OCI-LY3 (cell line): ENCODE results near the gene ERGIC1.
"Not testable (repeated sequence)": the region's sequence is repeated elsewhere in the genome, so short reads cannot be mapped to it uniquely, and the experiment has no call there.

Source experiments
- H2AFZ ChIP-seq: fragments of 200-600, 300-600 bp; shearing (Covaris generic); 2 replicates; pipeline ENCODE4 v1.6.0; 2014; ENCODE audit warnings: antibody characterized with exemption, low read depth, low read length
- H3K27ac ChIP-seq: fragments of 200-600, 300-600 bp; sonication (generic); 2 replicates; pipeline ENCODE4 v1.5.1; 2014; ENCODE audit warnings: mild to moderate bottlenecking, low read length, moderate library complexity, mixed read lengths
- H3K27me3 ChIP-seq: fragments of 200-600, 300-600 bp; sonication (generic); 2 replicates; pipeline ENCODE4 v1.6.1; 2014; ENCODE audit warnings: low read depth, low read length, mixed read lengths
- H3K36me3 ChIP-seq: fragments of 200-600, 300-600 bp; sonication (generic); replicated peaks from 2 replicates; pipeline ENCODE3; 2014; ENCODE audit warnings: low read depth, low read length, mixed read lengths
- H3K4me1 ChIP-seq: fragments of 300-600, 200-600 bp; sonication (generic); 2 replicates; pipeline ENCODE4 v1.6.1; 2014; ENCODE audit warnings: low read length, mixed read lengths
- H3K4me2 ChIP-seq: fragments of 200-600, 300-600 bp; sonication (generic); 2 replicates; pipeline ENCODE4 v1.6.1; 2014; ENCODE audit warnings: low read length, mixed read lengths
- H3K4me3 ChIP-seq: fragments of 300-600, 200-600 bp; sonication (generic); 2 replicates; pipeline ENCODE4 v1.5.1; 2014; ENCODE audit warnings: antibody characterized with exemption, mild to moderate bottlenecking, low read length, moderate library complexity
- H3K79me2 ChIP-seq: fragments of 300-600, 200-600 bp; shearing (Covaris generic); 2 replicates; pipeline ENCODE4 v1.6.1; 2014; ENCODE audit warnings: mild to moderate bottlenecking, low read length, mixed read lengths
- H3K9ac ChIP-seq: fragments of 300-600, 200-600 bp; shearing (Covaris generic); 2 replicates; pipeline ENCODE4 v1.6.0; 2014; ENCODE audit warnings: mild to moderate bottlenecking, low read length, moderate library complexity
- H3K9me3 ChIP-seq: fragments of 200-600, 300-600 bp; shearing (Covaris generic); 2 replicates; pipeline ENCODE4 v1.6.1; 2014; ENCODE audit warnings: low read length, mixed read lengths; ENCODE audit not compliant: insufficient read depth
- H4K20me1 ChIP-seq: fragments of 200-600, 300-600 bp; sonication (generic); 2 replicates; pipeline ENCODE4 v1.6.1; 2016; ENCODE audit warnings: low read length, mixed read lengths; ENCODE audit not compliant: insufficient read depth
- EZH2phosphoT487 ChIP-seq: fragments of 200-600 bp; shearing (Covaris generic); IDR thresholded peaks from 2 replicates; pipeline ENCODE4 v1.6.1; 2018; ENCODE audit warnings: antibody characterized with exemption, mixed run types, low read depth
- TF ChIP-seq, protein P1 (sequence below): fragments of 200-600, 300-600 bp; sonication (generic); IDR thresholded peaks from 2 replicates; pipeline ENCODE4 v1.5.1; 2014; ENCODE audit warnings: antibody characterized with exemption, low read length, low read depth

Gene ERGIC1

DNA sequence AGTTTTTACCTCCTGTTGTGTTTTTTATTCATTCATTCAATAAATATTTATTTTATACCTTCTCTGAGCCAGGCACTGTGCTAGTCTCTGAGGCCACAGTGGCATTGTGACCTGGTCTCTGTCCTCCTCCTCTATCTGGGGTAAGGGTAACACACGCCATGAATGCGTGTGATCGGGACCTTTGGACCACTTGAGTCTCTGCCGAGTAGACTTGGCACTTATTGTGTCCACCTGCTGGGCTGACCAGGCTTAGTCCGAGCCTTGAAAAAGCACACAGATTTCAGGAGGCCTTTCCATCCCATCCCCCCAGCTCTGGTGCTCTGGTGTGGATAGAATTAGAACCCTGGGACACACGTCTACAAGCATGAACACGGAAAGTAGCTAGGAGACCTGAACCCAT is 58.7 kb downstream of the ERGIC1 start:
- Histone ChIP-seq H3K9me3 (no peaks in the 10 kb centered on the region), H2AFZ (no peak overlapping the region), H4K20me1 (no peaks in the 10 kb centered on the region; the same call in 1 of the 2 replicates), H3K27ac (no peak overlapping the region), H3K36me3 (no peaks in the 10 kb centered on the region), H3K4me1 (no peaks in the 10 kb centered on the region), H3K79me2 (no peaks in the 10 kb centered on the region), H3K27me3 (no peaks in the 10 kb centered on the region), H3K9ac (no peak overlapping the region), H3K4me2 (no peak overlapping the region), H3K4me3 (no peak overlapping the region)
- TF ChIP-seq EZH2phosphoT487, result no peak
- TF ChIP-seq, protein P1, sequence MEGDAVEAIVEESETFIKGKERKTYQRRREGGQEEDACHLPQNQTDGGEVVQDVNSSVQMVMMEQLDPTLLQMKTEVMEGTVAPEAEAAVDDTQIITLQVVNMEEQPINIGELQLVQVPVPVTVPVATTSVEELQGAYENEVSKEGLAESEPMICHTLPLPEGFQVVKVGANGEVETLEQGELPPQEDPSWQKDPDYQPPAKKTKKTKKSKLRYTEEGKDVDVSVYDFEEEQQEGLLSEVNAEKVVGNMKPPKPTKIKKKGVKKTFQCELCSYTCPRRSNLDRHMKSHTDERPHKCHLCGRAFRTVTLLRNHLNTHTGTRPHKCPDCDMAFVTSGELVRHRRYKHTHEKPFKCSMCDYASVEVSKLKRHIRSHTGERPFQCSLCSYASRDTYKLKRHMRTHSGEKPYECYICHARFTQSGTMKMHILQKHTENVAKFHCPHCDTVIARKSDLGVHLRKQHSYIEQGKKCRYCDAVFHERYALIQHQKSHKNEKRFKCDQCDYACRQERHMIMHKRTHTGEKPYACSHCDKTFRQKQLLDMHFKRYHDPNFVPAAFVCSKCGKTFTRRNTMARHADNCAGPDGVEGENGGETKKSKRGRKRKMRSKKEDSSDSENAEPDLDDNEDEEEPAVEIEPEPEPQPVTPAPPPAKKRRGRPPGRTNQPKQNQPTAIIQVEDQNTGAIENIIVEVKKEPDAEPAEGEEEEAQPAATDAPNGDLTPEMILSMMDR, result no peak

DNA sequence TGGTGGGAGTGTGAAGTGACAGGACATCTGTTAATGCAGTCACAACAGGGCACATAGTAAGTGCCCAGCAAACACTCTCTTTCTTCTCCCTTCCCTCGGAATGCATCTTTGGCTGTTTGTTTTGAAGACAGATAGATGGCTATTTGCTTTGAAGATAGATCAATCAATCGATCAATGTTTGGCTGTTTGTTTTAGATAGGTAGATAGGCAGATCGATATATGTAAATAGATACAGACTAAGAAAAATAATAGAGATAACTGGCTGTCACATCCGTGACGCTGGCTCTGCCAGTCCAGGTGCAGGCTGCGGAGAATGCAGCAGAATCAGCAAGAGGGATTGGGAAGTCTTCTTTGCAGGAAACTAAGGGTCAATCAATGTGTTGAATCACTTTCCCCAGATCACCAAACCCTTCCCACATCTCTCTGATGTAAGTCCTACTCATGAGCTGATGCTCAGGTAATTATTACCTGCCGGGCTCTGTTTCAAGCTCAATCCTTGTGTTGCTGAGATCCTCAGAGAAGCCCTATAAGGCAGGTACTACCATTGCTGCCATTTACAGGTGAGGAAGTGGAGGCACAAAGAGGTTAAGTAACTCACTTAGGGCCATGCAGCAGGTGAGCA is 60.8 kb downstream of the ERGIC1 start:
- H4K20me1 ChIP-seq, result no peaks in the 10 kb centered on the region
- no peak overlapping the region for H3K4me2 ChIP-seq
- H3K4me3 ChIP-seq, result no peak overlapping the region
- TF ChIP-seq, protein P1, result no peak
- TF ChIP-seq EZH2phosphoT487, result no peak
- H3K79me2 ChIP-seq, result no peaks in the 10 kb centered on the region
- H3K9ac ChIP-seq, result no peak overlapping the region
- H3K9me3 ChIP-seq, result no peaks in the 10 kb centered on the region
- H3K4me1 ChIP-seq, result no peaks in the 10 kb centered on the region
- no peaks in the 10 kb centered on the region for H3K27me3 ChIP-seq
- no peak overlapping the region for H3K27ac ChIP-seq
- H3K36me3 ChIP-seq, result no peaks in the 10 kb centered on the region
- H2AFZ ChIP-seq, result no peak overlapping the region

DNA sequence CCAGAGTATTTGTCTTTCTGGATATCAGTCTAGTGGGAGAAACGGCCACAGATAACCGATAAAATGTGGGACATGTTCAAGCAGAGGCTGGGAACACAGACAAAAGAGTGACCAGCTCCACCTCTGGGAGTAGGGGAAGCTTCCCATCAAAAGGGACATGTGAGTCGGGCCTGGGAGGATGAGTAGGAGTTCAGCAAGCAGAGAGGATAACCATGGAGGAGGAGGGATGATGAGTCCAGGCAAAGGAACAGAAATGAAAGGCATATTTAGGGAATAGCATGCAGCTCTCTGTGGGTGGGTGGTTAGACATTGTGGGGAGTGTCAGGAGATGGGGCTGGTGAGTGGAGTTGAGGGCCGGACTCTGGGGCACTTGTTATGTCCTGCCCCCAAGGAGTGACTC is 61.5 kb downstream of the ERGIC1 start:
- no peaks in the 10 kb centered on the region for H3K27me3 ChIP-seq
- no peak overlapping the region for H3K4me2 ChIP-seq
- no peak overlapping the region for H3K4me3 ChIP-seq
- H4K20me1 ChIP-seq, result no peaks in the 10 kb centered on the region
- no peaks in the 10 kb centered on the region for H3K79me2 ChIP-seq
- H3K36me3 ChIP-seq, result no peaks in the 10 kb centered on the region
- H3K27ac ChIP-seq, result no peak overlapping the region
- H2AFZ ChIP-seq, result no peak overlapping the region
- no peaks in the 10 kb centered on the region for H3K4me1 ChIP-seq
- no peaks in the 10 kb centered on the region for H3K9me3 ChIP-seq
- TF ChIP-seq EZH2phosphoT487, result no peak
- TF ChIP-seq, protein P1, result no peak
- H3K9ac ChIP-seq, result no peak overlapping the region

DNA sequence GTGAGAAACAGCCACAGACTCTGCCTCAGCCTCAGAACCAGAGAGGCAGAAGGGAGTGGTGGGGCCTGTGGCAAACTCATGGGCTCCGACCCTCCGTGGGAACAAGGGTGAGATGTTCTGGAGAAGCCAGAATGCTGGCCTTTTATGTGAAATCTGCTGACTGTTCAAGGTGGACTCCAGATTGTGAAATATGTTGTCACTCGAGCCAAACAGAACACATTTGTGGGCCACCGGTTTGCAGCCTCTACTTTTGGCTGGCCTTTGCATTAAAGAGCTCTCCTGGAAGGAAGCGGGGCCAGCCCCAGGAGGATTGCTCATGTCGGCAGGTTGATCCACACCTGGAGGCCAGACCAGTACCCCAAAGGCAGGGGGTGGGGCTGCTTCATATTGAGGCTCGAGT is 62.4 kb downstream of the ERGIC1 start:
- H3K4me2 ChIP-seq, result no peak overlapping the region
- no peak overlapping the region for H3K27ac ChIP-seq
- no peak overlapping the region for H3K4me3 ChIP-seq

DNA sequence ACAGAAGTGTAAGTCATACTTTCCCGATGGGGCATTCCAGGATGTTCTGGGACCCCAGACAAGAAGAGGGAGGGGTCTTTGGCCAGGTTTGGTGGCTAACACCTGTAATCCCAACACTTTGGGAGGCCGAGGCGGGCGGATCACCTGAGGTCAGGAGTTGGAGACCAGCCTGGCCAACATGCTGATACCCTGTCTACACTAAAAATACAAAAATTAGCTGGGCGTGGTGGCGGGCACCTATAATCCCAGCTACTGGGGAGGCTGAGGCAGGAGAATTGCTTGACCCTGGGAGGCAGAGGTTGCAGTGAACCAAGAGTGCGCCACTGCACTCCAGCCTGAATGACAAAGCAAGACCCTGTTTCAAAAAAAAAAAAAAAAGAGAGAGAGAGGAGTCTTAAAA is 63.0 kb downstream of the ERGIC1 start:
- H3K27me3 ChIP-seq, H2AFZ ChIP-seq, H3K9ac ChIP-seq, H3K79me2 ChIP-seq, H3K27ac ChIP-seq, H3K9me3 ChIP-seq, H3K4me3 ChIP-seq, H4K20me1 ChIP-seq, H3K36me3 ChIP-seq, H3K4me2 ChIP-seq, H3K4me1 ChIP-seq: not testable (repeated sequence)

More for the DNA sequence above, 62.4 kb downstream of the ERGIC1 start:
- H2AFZ ChIP-seq, result no peak overlapping the region
- no peaks in the 10 kb centered on the region for H3K9me3 ChIP-seq
- TF ChIP-seq, protein P1, result no peak
- no peak for TF ChIP-seq EZH2phosphoT487
- H4K20me1 ChIP-seq, result no peaks in the 10 kb centered on the region
- no peak overlapping the region for H3K9ac ChIP-seq
- no peaks in the 10 kb centered on the region for H3K4me1 ChIP-seq
- H3K36me3 ChIP-seq, result no peaks in the 10 kb centered on the region
- no peaks in the 10 kb centered on the region for H3K79me2 ChIP-seq
- no peaks in the 10 kb centered on the region for H3K27me3 ChIP-seq
